Aorta (tissue), 5 donors: ENCODE data around the gene HRK. TPM values are rescaled to one million over a fixed set of nuclear protein-coding genes. Genes with fewer than 3 reads are reported as not detected.

Source experiments
- ATAC-seq: fragments of 200-7000 bp; cut with Tn5 transposase; one replicate; pipeline ENCODE4 v1.9.1; 2022; ENCODE audit warnings: moderate library complexity; ENCODE audit not compliant: low FRiP score
- DNase-seq, 2 donors: peaks; one replicate each; pipeline ENCODE4 v3.0.0-alpha.2; 2020
- H3K27ac ChIP-seq, 2 donors: one replicate each; pipeline ENCODE4 v1.5.1; 2013; ENCODE audit warnings: low read length in 2 of 2, mild to moderate bottlenecking in 2 of 2, moderate library complexity in 2 of 2, control low read depth in 1 of 2, inconsistent platforms in 1 of 2, low read depth in 1 of 2
- H3K27me3 ChIP-seq, 2 donors: one replicate each; pipeline ENCODE4 v1.6.1; 2013; ENCODE audit warnings: control low read depth in 1 of 2, low read length in 1 of 2, mild to moderate bottlenecking in 1 of 2, moderate library complexity in 1 of 2; ENCODE audit not compliant: insufficient read depth in 2 of 2, control insufficient read depth in 1 of 2
- H3K36me3 ChIP-seq, 2 donors: one replicate each; pipeline ENCODE4 v1.6.1; 2013; ENCODE audit warnings: control low read depth in 1 of 2, low read length in 1 of 2, mild to moderate bottlenecking in 1 of 2; ENCODE audit not compliant: insufficient read depth in 2 of 2, control insufficient read depth in 1 of 2
- H3K4me1 ChIP-seq, 2 donors: one replicate each; pipeline ENCODE4 v1.6.1; 2013; ENCODE audit warnings: low read length in 2 of 2, control low read depth in 1 of 2, mild to moderate bottlenecking in 1 of 2, moderate library complexity in 1 of 2; ENCODE audit not compliant: insufficient read depth in 2 of 2, control insufficient read depth in 1 of 2
- H3K4me3 ChIP-seq, 2 donors: one replicate each; pipeline ENCODE4 v1.5.1; 2013; ENCODE audit warnings: low read length in 2 of 2, control low read depth in 1 of 2, mild to moderate bottlenecking in 1 of 2
- H3K9me3 ChIP-seq: one replicate; pipeline ENCODE4 v1.6.1; 2013; ENCODE audit warnings: mild to moderate bottlenecking, low read length; ENCODE audit not compliant: control insufficient read depth
- WGBS, 2 donors: extraction: QIAGEN DNeasy Blood & Tissue Kit; methylation state at CpG; one replicate each; pipeline ENCODE4 v1.1.7; 2013; 5-methylcytosine and 5-hydroxymethylcytosine counted together
- intact Hi-C, 2 donors: fragments of 100-400 bp; cut with DNase I; formaldehyde crosslinking; loops; one replicate each; pipeline versions ENCODE4 v1.14.2 to v1.15.0; 2022
- long read RNA-seq, 2 donors: library from polyadenylated mRNA; unstranded; transcript quantifications; one replicate each; pipeline ENCODE4 v2.0.0, GENCODE V29; 2020 to 2021
- polyA plus RNA-seq, 2 donors: library from polyadenylated mRNA; stranded (reverse); fragments of 200-250 nt; gene quantifications; one replicate each; pipeline ENCODE4 v1.2.3, GENCODE V29; 2013
- total RNA-seq, 2 donors: library from RNA; stranded (reverse); fragmentation: NEBNext Ultra II Directional; extraction: Animal tissue kit (Norgen Biotek cat#: 25700); gene quantifications; one replicate each; pipeline ENCODE4 v1.2.1, GENCODE V29; 2021
- donor health status: healthy with polysubstance abuse.
- donor health status: Bipolar disorder and iron deficiency.
- donor health status: DM: no; HTN: no; CAD: no.
- donor health status: DM: no; HTN: no; CAD: no.
- donor health status: DM: yes; HTN: yes; CAD: no.

The HRK gene
- total RNA-seq, result under 1 TPM; 0.06 TPM
- polyA plus RNA-seq, result under 1 TPM in 1 of 2 donors, not detected in 1; 0.25 TPM
- long read RNA-seq, donor 1, result 0 reads
- long read RNA-seq, donor 2, result 0 reads

- ATAC-seq (no peak), DNase-seq (no peak)
- Histone ChIP-seq H3K9me3 (no peaks in the 10 kb centered on the region), H3K4me3 (peak within 1 kb of the TSS; percentile 32 to 58), H3K27ac (no peak within 1 kb of the TSS), H3K27me3 (no peaks in the 10 kb centered on the region), H3K4me1 (peaks cover 0 to 2% of the 10 kb centered on the region in 2 donors), H3K36me3 (no peaks in the 10 kb centered on the region)
- WGBS, 2 donors, result 1% methylated on average over 45 to 49 of the region's 49 CpGs
- intact Hi-C loops, result loop anchor here in 1 of 2 donors (5.0 to 10.0 kb wide), 2 partner anchors 107 to 174 kb away; no protein-coding TSS in a partner anchor
Measured at GRCh38 chr12:116881325-116881876, at the start of gene HRK. Gene HRK, minus strand, starts transcription at chr12:116881441. Its CDS starts 134 bp downstream, at chr12:116881307.

- ATAC-seq (no peak), DNase-seq (no peak)
- Histone ChIP-seq H3K4me3 (no peak overlapping the region), H3K4me1 (peaks cover 2 to 9% of the 10 kb centered on the region in 2 donors), H3K36me3 (peaks cover 2 to 6% of the 10 kb centered on the region in 2 donors), H3K27ac (no peak overlapping the region), H3K9me3 (no peaks in the 10 kb centered on the region), H3K27me3 (no peaks in the 10 kb centered on the region)
- intact Hi-C loops, result no loop called here
Measured at GRCh38 chr12:116929885-116930284, 48.6 kb upstream of the HRK start.

DNA sequence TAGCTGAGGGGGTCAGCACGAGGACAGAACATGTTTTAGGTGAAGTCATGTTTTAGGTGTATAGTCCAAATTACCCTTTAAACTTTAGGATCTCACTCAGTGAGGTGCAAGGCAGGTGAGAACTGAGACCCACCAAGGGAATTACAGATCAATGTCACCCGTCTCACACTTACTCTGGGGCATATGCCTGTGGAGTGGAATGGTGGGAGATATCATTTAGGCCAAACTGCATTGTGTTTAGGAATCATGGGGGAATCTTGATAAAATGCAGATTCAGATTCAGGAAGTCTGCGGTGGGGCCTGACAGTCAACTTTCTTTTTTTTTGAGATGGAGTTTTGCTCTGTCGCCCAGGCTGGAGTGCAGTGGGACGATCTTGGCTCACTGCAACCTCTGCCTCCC, 47.3 kb upstream of the HRK start:
- intact Hi-C loops, result no loop called here
- no peaks in the 10 kb centered on the region for H3K9me3 ChIP-seq
- H3K4me3 ChIP-seq, result no peak overlapping the region
- peaks cover 2 to 9% of the 10 kb centered on the region in 2 donors for H3K4me1 ChIP-seq
- H3K27ac ChIP-seq, result no peak overlapping the region
- ATAC-seq, result no peak
- WGBS, 2 donors, result 89 to 96% methylated on average over 5 of the region's 5 CpGs
- H3K36me3 ChIP-seq, result peaks cover 2 to 6% of the 10 kb centered on the region in 2 donors
- no peaks in the 10 kb centered on the region for H3K27me3 ChIP-seq
- no peak for DNase-seq

GRCh38 chr12:116927244-116927940, 46.2 kb upstream of the HRK start:
- ATAC-seq (no peak), DNase-seq (no peak)
- no peaks in the 10 kb centered on the region for H3K9me3 ChIP-seq
- 66 to 70% methylated on average over 9 of the region's 9 CpGs for WGBS, 2 donors
- no peak overlapping the region for H3K4me3 ChIP-seq
- intact Hi-C loops, result no loop called here
- no peak overlapping the region for H3K27ac ChIP-seq
- H3K36me3 ChIP-seq, result peaks cover 2 to 6% of the 10 kb centered on the region in 2 donors
- no peaks in the 10 kb centered on the region for H3K27me3 ChIP-seq
- H3K4me1 ChIP-seq, result peaks cover 2 to 7% of the 10 kb centered on the region in 2 donors

DNA sequence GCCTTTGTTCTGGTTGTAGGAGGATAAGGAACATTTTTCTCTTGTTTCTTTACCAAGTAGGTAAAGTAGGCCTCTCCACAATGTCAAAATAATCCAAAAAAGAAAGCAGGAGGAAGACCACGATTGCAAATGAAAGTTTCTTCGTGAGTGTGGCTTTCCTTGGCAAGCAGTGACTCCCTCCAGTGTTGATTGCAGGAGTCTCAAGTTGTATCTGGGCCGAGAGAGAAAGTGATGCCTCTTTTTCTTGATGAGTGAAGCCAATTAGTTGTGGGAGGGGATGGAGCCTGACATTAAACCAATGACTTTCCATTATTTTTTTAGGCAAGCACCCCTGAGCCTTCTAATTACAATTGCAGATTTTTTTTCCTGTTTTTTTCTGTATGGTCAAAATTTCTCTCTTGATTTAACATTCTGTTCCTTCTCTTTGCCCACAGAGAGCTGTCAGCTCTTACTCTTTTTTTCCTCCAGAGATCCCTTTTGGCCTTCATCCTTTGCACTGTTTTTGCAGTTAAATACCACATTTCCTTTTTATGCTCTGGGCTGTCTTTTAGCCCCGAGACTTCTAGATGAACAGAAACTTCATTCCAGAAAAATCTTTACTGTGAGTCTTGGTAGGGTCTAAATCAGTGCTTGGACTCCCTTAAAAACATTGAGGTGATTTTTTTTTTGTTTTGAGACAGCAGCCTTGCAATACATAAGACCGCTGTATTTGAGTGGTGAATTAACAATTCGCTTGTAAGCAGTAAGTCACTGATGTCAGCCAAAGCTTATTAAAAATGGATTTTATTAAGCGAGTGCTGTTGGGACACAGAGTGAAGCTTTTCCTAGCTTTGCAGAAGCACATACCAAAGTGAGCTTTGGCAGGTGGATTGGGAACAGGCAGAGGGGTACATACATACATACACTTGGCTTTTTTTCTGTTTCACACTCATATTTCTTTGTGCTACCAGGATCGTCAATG, 45.3 kb upstream of the HRK start:
- no peak for DNase-seq
- Histone ChIP-seq H3K36me3 (peaks cover 2 to 6% of the 10 kb centered on the region in 2 donors), H3K4me3 (no peak overlapping the region), H3K27ac (peak overlapping the region; percentile 3 to 28), H3K27me3 (no peaks in the 10 kb centered on the region), H3K4me1 (peaks cover 2 to 7% of the 10 kb centered on the region in 2 donors), H3K9me3 (no peaks in the 10 kb centered on the region)
- intact Hi-C loops, result no loop called here
- 4 to 9% methylated on average over 8 of the region's 8 CpGs for WGBS, 2 donors
- peak; percentile 68 for ATAC-seq

DNA sequence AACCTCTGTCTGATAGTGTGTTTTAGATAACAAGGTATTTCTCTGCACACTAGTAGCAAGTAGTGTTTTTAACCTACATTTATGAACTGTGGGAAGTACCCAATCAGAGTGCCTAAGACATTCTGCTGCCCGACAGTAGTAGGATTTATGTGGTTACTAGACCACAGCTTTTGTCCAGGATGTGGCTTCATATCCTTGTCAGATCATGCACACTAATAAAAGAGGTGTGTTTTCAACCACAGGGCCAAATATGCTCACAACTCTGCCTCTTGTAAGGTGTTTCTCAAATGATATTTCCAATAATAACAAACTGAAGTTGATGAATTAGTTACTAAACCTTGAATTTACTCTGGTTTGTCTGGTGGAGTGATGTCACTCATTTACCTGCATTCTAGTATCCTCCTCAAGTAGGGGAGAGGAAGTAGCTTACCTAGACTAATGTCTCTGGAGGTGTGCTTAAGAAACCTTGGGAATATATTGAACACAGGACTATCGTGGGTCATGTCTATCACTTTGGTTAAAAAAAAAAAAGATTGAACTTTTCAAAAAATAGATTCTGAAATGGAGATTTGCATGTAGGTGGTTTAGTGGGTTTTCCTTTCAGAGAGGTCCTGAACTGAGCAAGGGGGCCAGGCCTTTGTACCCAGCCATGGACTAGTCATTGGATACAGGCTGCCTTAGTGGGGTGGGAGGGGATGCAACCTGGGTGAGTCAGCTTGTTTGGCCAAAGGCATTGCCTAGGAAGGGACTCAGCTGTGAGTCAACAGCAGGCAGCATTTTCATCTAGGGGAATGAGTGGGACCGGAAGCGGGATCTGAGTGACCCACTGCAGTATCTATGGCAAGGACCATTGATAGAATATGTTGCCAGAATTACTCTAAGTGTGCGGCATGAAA, 43.6 kb upstream of the HRK start:
- ATAC-seq, result no peak
- Histone ChIP-seq H3K9me3 (no peaks in the 10 kb centered on the region), H3K27me3 (no peaks in the 10 kb centered on the region), H3K4me1 (peaks cover 5 to 9% of the 10 kb centered on the region in 2 donors), H3K36me3 (peaks cover under 1 to 2% of the 10 kb centered on the region in 2 donors), H3K4me3 (no peak overlapping the region), H3K27ac (no peak overlapping the region)
- 75 to 76% methylated on average over 5 of the region's 5 CpGs for WGBS, 2 donors
- DNase-seq, result no peak
- intact Hi-C loops, result no loop called here

- intact Hi-C loops, result no loop called here
- H3K27ac ChIP-seq, result no peak overlapping the region
- WGBS, 2 donors, result 79 to 86% methylated on average over 2 of the region's 2 CpGs
- peaks cover 8 to 9% of the 10 kb centered on the region in 2 donors for H3K4me1 ChIP-seq
- H3K27me3 ChIP-seq, result no peaks in the 10 kb centered on the region
- H3K9me3 ChIP-seq, result no peaks in the 10 kb centered on the region
- DNase-seq, result no peak
- no peak for ATAC-seq
- no peak overlapping the region for H3K4me3 ChIP-seq
- no peaks in the 10 kb centered on the region for H3K36me3 ChIP-seq
Measured at GRCh38 chr12:116922194-116922897, 41.1 kb upstream of the HRK start.
